Measurements from ENCODE around the gene LRCH3. TPM values are rescaled to one million over a fixed set of nuclear protein-coding genes. Genes with fewer than 3 reads are reported as not detected.
"Not testable (repeated sequence)": the region's sequence is repeated elsewhere in the genome, so short reads cannot be mapped to it uniquely, and the experiment has no call there.

LRCH3 gene
- total RNA-seq, 6 donors from 2014 or later, result 24.6 to 68.1 (median 34.2) TPM

GRCh38 chr3:197926418-197926817, 135.4 kb downstream of the LRCH3 start:
- TF ChIP-seq POLR2AphosphoS5 (IDR thresholded peaks at IDR 0.05), result no peak
- TF ChIP-seq CTCF (IDR thresholded peaks at IDR 0.05), result no peak
- no peak for TF ChIP-seq EP300 (IDR thresholded peaks at IDR 0.05)
- no peak for TF ChIP-seq POLR2A (IDR thresholded peaks at IDR 0.05)
- no peak for ATAC-seq (ENCODE audit: low FRiP score in 2 of 2)
- 67 to 74% methylated on average over 6 to 7 of the region's 7 CpGs for WGBS, 2 donors
- Histone ChIP-seq H3K4me1 (no peaks in the 10 kb centered on the region), H3K9me3 (no peaks in the 10 kb centered on the region), H3K27me3 (no peaks in the 10 kb centered on the region), H3K27ac (no peak overlapping the region), H3K36me3 (peaks cover 0 to 29% (median 7%) of the 10 kb centered on the region in 4 donors), H3K4me3 (no peak overlapping the region)
- DNase-seq, result no peak

- 92 to 97% methylated on average over 3 of the region's 3 CpGs for WGBS, 2 donors
- not testable (repeated sequence) for ATAC-seq (ENCODE audit: low FRiP score in 2 of 2); H3K9me3 ChIP-seq; DNase-seq; H3K4me1 ChIP-seq; H3K4me3 ChIP-seq; H3K27ac ChIP-seq; H3K27me3 ChIP-seq
- H3K36me3 ChIP-seq, result peaks cover 0 to 29% (median 7%) of the 10 kb centered on the region in 4 donors
Observed at GRCh38 chr3:197927578-197927977, 136.5 kb downstream of the LRCH3 start.

- Histone ChIP-seq H3K36me3 (peaks cover 0 to 4% (median 0%) of the 10 kb centered on the region in 4 donors), H3K27ac (no peak overlapping the region), H3K4me1 (no peaks in the 10 kb centered on the region), H3K9me3 (no peaks in the 10 kb centered on the region), H3K4me3 (no peak overlapping the region), H3K27me3 (no peaks in the 10 kb centered on the region)
- 77 to 84% methylated on average over 15 of the region's 15 CpGs for WGBS, 2 donors
- ATAC-seq (ENCODE audit: low FRiP score in 2 of 2) (no peak), DNase-seq (no peak)
- TF ChIP-seq POLR2AphosphoS5 (IDR thresholded peaks at IDR 0.05) (no peak), CTCF (IDR thresholded peaks at IDR 0.05) (no peak), EP300 (IDR thresholded peaks at IDR 0.05) (no peak), POLR2A (IDR thresholded peaks at IDR 0.05) (no peak)
Observed at GRCh38 chr3:197936819-197937384, 145.8 kb downstream of the LRCH3 start.

Small RNA genes lying within 50 kb of the gene (small RNA-seq; reads per million reads assigned to genes)
- 0 reads per million in 4 donors for gene RNU6-858P

Other genes starting within 250 kb of the LRCH3 start
- 10 to 100 TPM; 13.5 to 30.4 (median 23.0) TPM for gene BDH1, start 235.3 kb upstream of the LRCH3 start, total RNA-seq
- gene RUBCN, start 54.4 kb upstream of the LRCH3 start, total RNA-seq, result 100 to 1,000 TPM in 1 of 6 donors, 10 to 100 TPM in 5; 34.8 to 103 (median 51.2) TPM
- gene FYTTD1, start 41.4 kb upstream of the LRCH3 start, total RNA-seq, result 10 to 100 TPM; 25.5 to 50.0 (median 37.5) TPM
- gene RPL35A, start 158.9 kb downstream of the LRCH3 start, total RNA-seq, result 100 to 1,000 TPM in 5 of 6 donors, 10 to 100 TPM in 1; 80.7 to 771 (median 420) TPM
- gene LMLN, start 169.0 kb downstream of the LRCH3 start, total RNA-seq, result 10 to 100 TPM in 1 of 6 donors, 1 to 10 TPM in 5; 4.2 to 11.3 (median 9.0) TPM

Data from upper lobe of left lung (tissue), 6 donors.